GM19351 (cell line): Measurements from ENCODE around the gene LRRC8C.

Experiments used
- ATAC-seq: cut with Tn5 transposase; IDR thresholded peaks from one replicate; pipeline ENCODE4 v1.9.1; 2021; ENCODE audit warnings: mild to moderate bottlenecking, moderate library complexity; ENCODE audit not compliant: unreplicated experiment

LRRC8C gene

DNA sequence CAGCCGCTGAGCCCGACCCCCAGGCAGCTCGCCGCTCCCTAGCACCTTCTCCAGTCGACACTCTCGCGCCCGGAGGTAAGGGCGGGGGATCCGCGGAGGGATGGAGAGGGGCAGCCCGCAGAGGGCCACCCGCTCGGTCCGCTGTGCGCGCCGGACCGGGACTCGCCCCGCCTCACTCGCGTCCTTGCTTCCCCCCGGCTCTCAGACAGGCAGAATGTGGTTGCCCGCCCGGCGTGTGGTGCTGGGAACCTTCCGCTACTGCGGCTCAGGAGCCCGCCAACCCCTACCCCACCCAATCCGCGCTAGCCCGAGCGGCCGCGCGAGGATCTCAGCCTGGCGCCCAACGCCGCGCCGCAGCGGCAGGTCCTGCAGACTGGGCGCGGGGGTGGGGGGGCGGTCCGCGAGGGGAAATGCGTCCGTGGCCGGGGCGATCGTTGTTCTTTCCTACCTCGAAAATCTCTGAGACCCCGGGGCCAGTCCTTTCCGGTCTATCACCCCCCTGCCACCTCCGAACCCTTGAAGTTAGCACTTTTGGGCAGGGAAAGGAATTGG, 404 bp downstream of the LRRC8C start:
- ATAC-seq: peak; percentile 42

GRCh38 chr1:89633800-89634625, 1.1 kb downstream of the LRRC8C start:
- ATAC-seq: no peak

- no peak for ATAC-seq
Measured at GRCh38 chr1:89635825-89636815, 3.2 kb downstream of the LRRC8C start.

- ATAC-seq: no peak
Measured at GRCh38 chr1:89637496-89637895, 4.6 kb downstream of the LRRC8C start.

- ATAC-seq: no peak
Measured at GRCh38 chr1:89640440-89640839, 7.5 kb downstream of the LRRC8C start.

DNA sequence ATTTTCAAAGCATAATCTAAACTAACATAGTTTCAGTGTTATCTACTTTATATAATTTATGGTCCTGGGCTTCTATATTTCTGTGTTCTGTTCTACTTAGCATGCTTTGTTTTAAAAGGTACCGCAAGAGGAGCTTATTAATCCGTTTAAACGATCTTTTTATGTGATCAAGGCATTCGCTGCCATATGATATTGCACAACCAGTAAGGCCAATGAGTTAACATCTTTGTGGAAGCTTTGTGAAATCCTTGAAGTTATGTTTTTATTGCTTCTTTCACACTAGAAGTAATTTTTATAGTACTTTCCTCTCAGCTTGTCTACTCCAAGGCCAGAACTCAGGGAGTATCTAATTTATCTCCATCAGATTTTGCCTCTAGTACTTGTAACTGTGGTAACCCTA, 8.9 kb downstream of the LRRC8C start:
- ATAC-seq: no peak

DNA sequence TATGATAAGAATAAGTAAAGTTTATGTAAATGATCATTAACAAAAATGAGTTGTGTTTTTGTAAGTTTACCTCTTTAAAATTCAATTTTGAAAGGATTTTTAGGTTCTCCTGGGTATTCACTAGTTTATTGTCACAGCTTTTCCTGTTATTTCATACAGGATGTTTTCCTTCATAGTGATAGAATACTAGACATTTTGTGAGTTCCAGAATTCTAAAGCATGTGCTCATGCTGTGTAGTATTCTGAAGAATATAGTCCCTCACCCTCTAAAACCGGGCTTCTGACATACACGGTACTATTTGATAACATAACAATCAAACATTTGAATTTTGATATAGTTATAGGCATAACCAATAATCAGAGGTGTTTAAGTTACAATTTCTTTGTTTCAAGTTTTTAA, 10.7 kb downstream of the LRRC8C start:
- no peak for ATAC-seq

GRCh38 chr1:89644119-89644814, 11.3 kb downstream of the LRRC8C start:
- no peak for ATAC-seq

- ATAC-seq: no peak
Measured at GRCh38 chr1:89646259-89646658, 13.3 kb downstream of the LRRC8C start.

GRCh38 chr1:89649783-89650182, 16.9 kb downstream of the LRRC8C start:
- ATAC-seq: no peak

DNA sequence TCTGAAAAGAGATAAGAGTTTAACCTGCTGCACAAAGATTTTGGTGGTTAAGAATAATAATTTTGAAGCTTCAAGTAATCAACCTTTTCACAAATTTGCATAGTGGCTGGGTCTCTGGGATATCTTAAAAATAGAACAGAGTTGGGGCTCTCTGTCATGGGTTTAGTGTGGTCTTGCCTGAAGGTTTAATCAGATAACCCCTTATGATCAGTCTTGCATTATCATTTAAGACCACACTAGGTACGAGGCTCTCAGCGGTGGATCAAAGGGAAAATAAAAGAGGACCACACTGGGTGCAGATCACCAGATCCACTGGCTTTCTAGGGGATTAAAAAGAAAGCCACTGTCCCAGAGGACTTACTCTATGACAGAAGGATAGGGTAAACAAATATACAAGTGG, 19.5 kb downstream of the LRRC8C start:
- no peak for ATAC-seq

GRCh38 chr1:89657886-89658285, 25.0 kb downstream of the LRRC8C start:
- peak; percentile 83 for ATAC-seq

- no peak for ATAC-seq
Measured at GRCh38 chr1:89659322-89660081, 26.6 kb downstream of the LRRC8C start.

- no peak for ATAC-seq
Measured at GRCh38 chr1:89660224-89661061, 27.5 kb downstream of the LRRC8C start.

DNA sequence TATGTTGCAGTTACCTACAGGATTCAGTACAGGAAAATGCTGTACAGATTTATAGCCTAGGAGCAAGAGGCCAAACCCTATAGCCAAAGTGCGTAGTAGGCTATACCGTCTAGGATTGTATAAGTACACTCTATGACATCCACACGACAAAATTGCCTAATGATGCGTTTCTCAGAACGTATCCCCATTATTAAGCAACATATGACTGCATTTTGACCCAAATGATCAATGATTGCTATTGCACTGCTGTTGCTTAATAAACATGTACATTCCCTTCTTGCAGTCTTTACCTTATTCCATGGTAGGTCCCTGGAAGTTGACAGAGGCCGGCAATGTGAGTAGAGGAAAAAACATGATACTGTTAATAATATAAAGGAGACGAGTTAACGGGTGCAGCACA, 33.0 kb downstream of the LRRC8C start:
- no peak for ATAC-seq

DNA sequence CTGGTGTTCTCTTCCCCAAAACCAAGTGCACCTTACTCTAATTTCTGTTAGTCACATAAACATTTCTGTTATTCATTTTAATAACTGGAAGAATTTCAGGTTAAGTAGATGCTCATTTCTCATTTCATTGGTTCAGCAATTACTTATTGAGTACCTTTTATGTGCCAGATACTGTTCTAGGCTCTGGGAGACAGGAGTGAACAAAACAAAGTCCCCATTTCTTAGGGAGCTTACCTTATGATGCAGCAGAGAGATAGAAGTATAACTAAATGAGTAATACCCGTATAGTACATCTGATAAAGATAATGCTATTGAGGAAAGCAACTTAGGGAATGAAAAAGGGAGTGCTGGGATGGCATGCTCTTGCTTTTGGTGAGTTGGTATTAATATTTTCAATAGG, 33.7 kb downstream of the LRRC8C start:
- no peak for ATAC-seq

DNA sequence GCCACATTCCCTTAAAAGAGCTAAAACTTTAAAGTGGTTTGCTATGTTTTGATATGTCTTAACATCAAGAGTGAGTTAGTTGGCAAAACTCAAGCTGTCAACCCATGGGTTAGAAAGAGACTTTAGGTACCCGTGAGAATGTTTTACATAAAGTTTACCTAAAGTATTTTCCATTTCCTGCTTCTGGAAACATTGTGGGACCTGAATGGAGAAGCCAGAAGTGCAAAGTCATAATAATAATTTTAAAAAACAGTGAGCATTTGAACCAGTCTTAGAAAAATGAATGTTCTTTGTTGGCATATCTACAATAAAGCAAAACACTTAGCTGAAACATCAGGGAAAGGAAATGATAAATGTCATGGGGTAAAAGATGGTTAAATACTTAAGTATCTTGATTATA, 34.8 kb downstream of the LRRC8C start:
- no peak for ATAC-seq

DNA sequence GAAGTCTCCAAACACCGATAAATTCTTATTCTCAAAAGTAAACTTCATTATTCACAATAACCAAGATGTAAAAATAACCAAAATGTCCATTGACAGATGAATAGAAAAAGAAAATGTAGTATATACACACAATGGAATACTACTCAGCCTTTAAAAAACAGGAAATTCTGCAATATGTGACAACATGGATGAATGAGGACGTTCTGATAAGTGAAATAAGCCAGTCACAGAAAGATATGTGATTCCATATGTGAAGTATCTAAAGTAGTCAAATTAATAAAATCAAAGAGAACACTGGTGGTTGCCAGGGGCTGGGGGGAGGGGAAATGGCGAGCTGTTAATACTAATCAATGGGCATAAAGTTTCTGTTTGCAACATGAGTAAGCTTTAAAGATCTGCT, 36.0 kb downstream of the LRRC8C start:
- no peak for ATAC-seq

DNA sequence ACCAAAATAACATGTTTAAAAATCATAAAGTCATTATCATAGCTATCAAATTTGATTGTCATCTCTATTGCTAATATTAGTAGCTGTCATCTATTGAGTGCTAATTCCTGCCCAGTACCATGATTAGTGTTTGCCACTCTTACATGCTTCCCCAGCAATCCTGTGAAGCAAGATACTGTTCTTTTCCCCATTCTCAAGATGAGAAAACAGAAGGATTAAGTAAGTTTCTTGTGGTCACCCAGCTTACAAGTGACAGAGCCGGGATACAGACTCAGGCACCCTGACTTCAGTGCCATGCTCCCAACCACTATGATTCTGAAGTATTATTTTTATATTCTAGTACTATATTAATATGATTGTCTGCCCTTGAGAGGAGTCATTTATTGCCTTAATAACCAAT, 36.5 kb downstream of the LRRC8C start:
- ATAC-seq: no peak
